Measurements from ENCODE around the gene GP1BA.

DNA sequence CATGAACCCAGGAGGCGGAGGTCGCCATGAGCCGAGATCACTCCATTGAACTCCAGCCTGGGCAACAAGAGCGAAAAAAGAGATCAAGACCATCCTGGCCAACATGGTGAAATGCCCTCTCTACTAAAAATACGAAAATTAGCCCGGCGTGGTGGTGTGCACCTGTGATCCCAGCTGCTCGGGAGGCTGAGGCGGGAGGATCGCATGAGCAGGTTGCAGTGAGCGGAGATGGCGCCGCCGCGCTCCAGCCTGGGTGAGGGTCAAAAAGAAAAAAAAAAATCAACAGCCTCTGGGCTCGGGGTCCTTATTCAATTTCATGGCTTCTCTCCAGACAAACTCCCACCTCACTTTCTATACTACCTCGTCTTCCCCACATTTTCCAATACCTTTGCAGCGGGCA, 3.2 kb upstream of the GP1BA start:
- TF ChIP-seq, protein P1, sequence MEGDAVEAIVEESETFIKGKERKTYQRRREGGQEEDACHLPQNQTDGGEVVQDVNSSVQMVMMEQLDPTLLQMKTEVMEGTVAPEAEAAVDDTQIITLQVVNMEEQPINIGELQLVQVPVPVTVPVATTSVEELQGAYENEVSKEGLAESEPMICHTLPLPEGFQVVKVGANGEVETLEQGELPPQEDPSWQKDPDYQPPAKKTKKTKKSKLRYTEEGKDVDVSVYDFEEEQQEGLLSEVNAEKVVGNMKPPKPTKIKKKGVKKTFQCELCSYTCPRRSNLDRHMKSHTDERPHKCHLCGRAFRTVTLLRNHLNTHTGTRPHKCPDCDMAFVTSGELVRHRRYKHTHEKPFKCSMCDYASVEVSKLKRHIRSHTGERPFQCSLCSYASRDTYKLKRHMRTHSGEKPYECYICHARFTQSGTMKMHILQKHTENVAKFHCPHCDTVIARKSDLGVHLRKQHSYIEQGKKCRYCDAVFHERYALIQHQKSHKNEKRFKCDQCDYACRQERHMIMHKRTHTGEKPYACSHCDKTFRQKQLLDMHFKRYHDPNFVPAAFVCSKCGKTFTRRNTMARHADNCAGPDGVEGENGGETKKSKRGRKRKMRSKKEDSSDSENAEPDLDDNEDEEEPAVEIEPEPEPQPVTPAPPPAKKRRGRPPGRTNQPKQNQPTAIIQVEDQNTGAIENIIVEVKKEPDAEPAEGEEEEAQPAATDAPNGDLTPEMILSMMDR (IDR thresholded peaks at IDR 0.05; ENCODE audit: poor library complexity) = no peak
- TF ChIP-seq EZH2phosphoT487 (IDR thresholded peaks at IDR 0.05; ENCODE audit: low read depth, severe bottlenecking, unreplicated experiment) = no peak
- no peak for TF ChIP-seq EZH2 (IDR thresholded peaks at IDR 0.05; ENCODE audit: borderline replicate concordance)

Measured in hepatocyte (in vitro differentiated cells).